Measurements from ENCODE around the gene SLC39A9. TPM values are rescaled to one million over a fixed set of nuclear protein-coding genes. Genes with fewer than 3 reads are reported as not detected.

Gene SLC39A9
- polyA plus RNA-seq, 2 of the 4 experiments (the other 2 are of a cell fraction), result 41.7 to 116 TPM

- CTCF ChIA-PET, result interaction anchor here (0.8 to 1.7 kb wide), 6 partner anchors 11 to 223 kb away, joined by 3 to 7 read pairs (median 4); no protein-coding TSS in a partner anchor
- 62% methylated on average over 4 of the region's 5 CpGs for WGBS (ENCODE audit: missing lambda C conversion rate)
Observed at GRCh38 chr14:69351911-69352310, 46.6 kb upstream of the SLC39A9 start.

GRCh38 chr14:69353168-69353567, 45.3 kb upstream of the SLC39A9 start:
- ChIA-PET POLR2A (no interaction called here), CTCF (interaction anchor here (1.7 kb wide), 1 partner anchor 111 kb away, joined by 7 read pairs; no protein-coding TSS in a partner anchor)
- no peak for DNase-seq (ENCODE audit: low read depth in 1 of 2, low spot score in 1 of 2)
- no peak overlapping the region for H3K4me2 ChIP-seq
- no peak for TF ChIP-seq POLR2AphosphoS2 (conservative IDR thresholded peaks at IDR 0.05; ENCODE audit: low read length)
- H3K27ac ChIP-seq, result no peak overlapping the region
- H3K9me3 ChIP-seq, result no peaks in the 10 kb centered on the region
- H3K4me1 ChIP-seq, result peaks cover 7% of the 10 kb centered on the region; the same call in 1 of the 3 replicates
- ATAC-seq, result no peak
- WGBS (ENCODE audit: missing lambda C conversion rate), result 87% methylated on average over 3 of the region's 3 CpGs
- H3K4me3 ChIP-seq, result no peak overlapping the region
- no peak for FAIRE-seq

More at GRCh38 chr14:69351911-69352310, 46.6 kb upstream of the SLC39A9 start:
- no peaks in the 10 kb centered on the region for H3K9me3 ChIP-seq
- H3K4me1 ChIP-seq, result peaks cover 4% of the 10 kb centered on the region; the same call in 1 of the 3 replicates
- DNase-seq (ENCODE audit: low read depth in 1 of 2, low spot score in 1 of 2) (no peak), FAIRE-seq (no peak), ATAC-seq (no peak)
- POLR2A ChIA-PET, result no interaction called here
- TF ChIP-seq ZC3H11A (IDR thresholded peaks at IDR 0.05) (no peak), POLR2A (IDR thresholded peaks at IDR 0.05; ENCODE audit: low read length) (no peak), HDAC2 (IDR thresholded peaks at IDR 0.05) (no peak), MAFK (IDR thresholded peaks at IDR 0.05; ENCODE audit: partially characterized antibody) (no peak), HEYL (CRISPR knock-in tag; IDR thresholded peaks at IDR 0.05) (no peak), NPAS2 (CRISPR knock-in tag; IDR thresholded peaks at IDR 0.05; ENCODE audit: borderline replicate concordance) (no peak), TFCP2L1 (CRISPR knock-in tag; IDR thresholded peaks at IDR 0.05) (no peak), E2F6 (IDR thresholded peaks at IDR 0.05; ENCODE audit: borderline replicate concordance, low read depth) (no peak), RFX5 (IDR thresholded peaks at IDR 0.05) (no peak), CEBPB (IDR thresholded peaks at IDR 0.05) (no peak), FOSL2 (IDR thresholded peaks at IDR 0.05) (no peak), FOSL2 (CRISPR knock-in tag; IDR thresholded peaks at IDR 0.05) (no peak), KDM1A (IDR thresholded peaks at IDR 0.05; ENCODE audit: low read depth) (no peak), BHLHE40 (IDR thresholded peaks at IDR 0.05; ENCODE audit: low read depth, low read length) (no peak), PHF8 (IDR thresholded peaks at IDR 0.05; ENCODE audit: borderline replicate concordance, low read depth) (no peak), FOSB (CRISPR knock-in tag; IDR thresholded peaks at IDR 0.05) (no peak), GATA3 (IDR thresholded peaks at IDR 0.05; ENCODE audit: borderline replicate concordance) (no peak), CBX8 (IDR thresholded peaks at IDR 0.05) (no peak), USF2 (IDR thresholded peaks at IDR 0.05) (no peak), CTCF (IDR thresholded peaks at IDR 0.05) (no peak)
- H3K4me3 ChIP-seq, result no peak overlapping the region
- no peak overlapping the region for H3K4me2 ChIP-seq
- no peak overlapping the region for H3K27ac ChIP-seq

GRCh38 chr14:69354383-69355153, 43.9 kb upstream of the SLC39A9 start:
- DNase-seq (ENCODE audit: low read depth in 1 of 2, low spot score in 1 of 2) (no peak), ATAC-seq (no peak), FAIRE-seq (no peak)
- POLR2A ChIA-PET, result no interaction called here
- Histone ChIP-seq H3K27ac (no peak overlapping the region), H3K4me3 (no peak overlapping the region), H3K9me3 (no peaks in the 10 kb centered on the region), H3K4me1 (peaks cover 7% of the 10 kb centered on the region; the same call in 1 of the 3 replicates), H3K4me2 (no peak overlapping the region)
- 76% methylated on average over 11 of the region's 11 CpGs for WGBS (ENCODE audit: missing lambda C conversion rate)
- TF ChIP-seq POLR2A (IDR thresholded peaks at IDR 0.05; ENCODE audit: low read length), result no peak
- no peak for TF ChIP-seq MAX (IDR thresholded peaks at IDR 0.05)
- TF ChIP-seq ZNF302 (CRISPR knock-in tag; IDR thresholded peaks at IDR 0.05), result no peak
- no peak for TF ChIP-seq RCOR1 (IDR thresholded peaks at IDR 0.05; ENCODE audit: low read depth, low read length)
- TF ChIP-seq USF2 (IDR thresholded peaks at IDR 0.05), result no peak
- CTCF ChIA-PET, result interaction anchor here (0.9 to 1.4 kb wide), 4 partner anchors 8 to 121 kb away, joined by 3 to 4 read pairs (median 3); no protein-coding TSS in a partner anchor
